Thyroid gland (tissue), 4 donors: ENCODE measurements around the gene ELL.

Experiments
- POLR2A ChIP-seq, 2 donors: fragments of 450-650 bp; IDR thresholded peaks; one replicate each; pipeline ENCODE4 v1.6.1; 2017; ENCODE audit warnings: antibody characterized with exemption in 2 of 2, mild to moderate bottlenecking in 2 of 2, moderate library complexity in 1 of 2
- TF ChIP-seq, protein P1 (sequence below), 6 experiments: fragments of 200-600 bp in 3 of 6; fragments of 450-650 bp in 3 of 6; sonication (generic) in 3 of 6; IDR thresholded peaks; one replicate each; pipeline ENCODE4 v1.5.1; 2016 to 2019; ENCODE audit warnings: antibody characterized with exemption in 6 of 6, mild to moderate bottlenecking in 2 of 6, inconsistent platforms in 1 of 6, moderate library complexity in 1 of 6

- TF ChIP-seq POLR2A (IDR thresholded peaks at IDR 0.05) = no peak
- TF ChIP-seq, protein P1, sequence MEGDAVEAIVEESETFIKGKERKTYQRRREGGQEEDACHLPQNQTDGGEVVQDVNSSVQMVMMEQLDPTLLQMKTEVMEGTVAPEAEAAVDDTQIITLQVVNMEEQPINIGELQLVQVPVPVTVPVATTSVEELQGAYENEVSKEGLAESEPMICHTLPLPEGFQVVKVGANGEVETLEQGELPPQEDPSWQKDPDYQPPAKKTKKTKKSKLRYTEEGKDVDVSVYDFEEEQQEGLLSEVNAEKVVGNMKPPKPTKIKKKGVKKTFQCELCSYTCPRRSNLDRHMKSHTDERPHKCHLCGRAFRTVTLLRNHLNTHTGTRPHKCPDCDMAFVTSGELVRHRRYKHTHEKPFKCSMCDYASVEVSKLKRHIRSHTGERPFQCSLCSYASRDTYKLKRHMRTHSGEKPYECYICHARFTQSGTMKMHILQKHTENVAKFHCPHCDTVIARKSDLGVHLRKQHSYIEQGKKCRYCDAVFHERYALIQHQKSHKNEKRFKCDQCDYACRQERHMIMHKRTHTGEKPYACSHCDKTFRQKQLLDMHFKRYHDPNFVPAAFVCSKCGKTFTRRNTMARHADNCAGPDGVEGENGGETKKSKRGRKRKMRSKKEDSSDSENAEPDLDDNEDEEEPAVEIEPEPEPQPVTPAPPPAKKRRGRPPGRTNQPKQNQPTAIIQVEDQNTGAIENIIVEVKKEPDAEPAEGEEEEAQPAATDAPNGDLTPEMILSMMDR (IDR thresholded peaks at IDR 0.05) = no peak
Measured at GRCh38 chr19:18558604-18559003, 36.7 kb upstream of the ELL start.
